ENCODE data around the gene GAPDHS.

DNA sequence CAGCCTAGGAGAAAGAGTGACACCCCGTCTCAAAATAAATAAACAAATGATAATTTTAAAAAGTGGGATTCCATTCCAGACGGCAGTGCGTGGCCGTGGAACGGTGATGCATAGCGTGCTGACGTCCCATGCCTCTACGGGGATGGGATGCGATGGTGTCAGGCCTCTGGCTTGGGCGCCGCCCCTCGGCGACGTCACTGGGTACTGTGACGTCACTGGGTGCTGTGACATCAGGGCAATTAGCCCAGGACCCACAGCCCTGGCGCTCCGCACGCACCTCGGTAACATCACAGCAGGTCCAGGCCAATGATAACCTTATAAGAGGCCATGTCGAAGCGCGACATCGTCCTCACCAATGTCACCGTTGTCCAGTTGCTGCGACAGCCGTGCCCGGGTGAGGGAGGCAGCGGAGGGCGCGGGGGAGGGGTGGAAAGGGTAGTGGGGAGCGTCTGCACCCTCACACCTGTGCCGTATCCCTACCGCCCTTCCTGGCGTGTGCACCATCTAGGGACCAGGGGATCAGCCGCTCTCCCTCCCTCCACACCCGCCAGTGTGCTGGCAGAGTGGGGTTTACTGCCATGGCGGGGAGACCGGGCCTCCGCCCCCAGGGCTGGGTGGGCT lies at the start of gene GAPDHS:
- no peak for TF ChIP-seq POLR2AphosphoS5 (IDR thresholded peaks at IDR 0.05; ENCODE audit: low read depth, low read length)
- no peak for TF ChIP-seq TAF1 (IDR thresholded peaks at IDR 0.05; ENCODE audit: borderline replicate concordance, low read depth, low read length)
- TF ChIP-seq POLR2A (IDR thresholded peaks at IDR 0.05; ENCODE audit: low read depth, low read length) = no peak

Measured in GM12892 (cell line).